ENCODE measurements around the gene MYO1E.

DNA sequence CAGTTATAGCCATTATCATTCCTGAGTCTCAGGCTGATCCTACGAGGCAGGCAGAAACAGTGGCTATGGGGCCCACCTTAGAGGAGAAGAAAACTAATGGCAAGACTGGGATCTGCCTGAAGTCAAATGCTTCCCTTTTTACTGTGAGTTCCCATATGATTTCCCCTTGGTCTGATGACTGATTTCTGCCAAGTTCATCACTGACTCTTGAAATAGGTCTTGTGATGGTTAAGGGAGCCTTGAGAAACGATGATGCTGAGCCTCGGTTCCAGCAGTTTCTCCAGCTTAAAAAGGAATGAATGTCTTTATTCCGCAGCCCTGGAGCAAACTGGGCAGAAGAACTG is 195.4 kb downstream of the MYO1E start:
- TF ChIP-seq, protein P1, sequence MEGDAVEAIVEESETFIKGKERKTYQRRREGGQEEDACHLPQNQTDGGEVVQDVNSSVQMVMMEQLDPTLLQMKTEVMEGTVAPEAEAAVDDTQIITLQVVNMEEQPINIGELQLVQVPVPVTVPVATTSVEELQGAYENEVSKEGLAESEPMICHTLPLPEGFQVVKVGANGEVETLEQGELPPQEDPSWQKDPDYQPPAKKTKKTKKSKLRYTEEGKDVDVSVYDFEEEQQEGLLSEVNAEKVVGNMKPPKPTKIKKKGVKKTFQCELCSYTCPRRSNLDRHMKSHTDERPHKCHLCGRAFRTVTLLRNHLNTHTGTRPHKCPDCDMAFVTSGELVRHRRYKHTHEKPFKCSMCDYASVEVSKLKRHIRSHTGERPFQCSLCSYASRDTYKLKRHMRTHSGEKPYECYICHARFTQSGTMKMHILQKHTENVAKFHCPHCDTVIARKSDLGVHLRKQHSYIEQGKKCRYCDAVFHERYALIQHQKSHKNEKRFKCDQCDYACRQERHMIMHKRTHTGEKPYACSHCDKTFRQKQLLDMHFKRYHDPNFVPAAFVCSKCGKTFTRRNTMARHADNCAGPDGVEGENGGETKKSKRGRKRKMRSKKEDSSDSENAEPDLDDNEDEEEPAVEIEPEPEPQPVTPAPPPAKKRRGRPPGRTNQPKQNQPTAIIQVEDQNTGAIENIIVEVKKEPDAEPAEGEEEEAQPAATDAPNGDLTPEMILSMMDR (IDR thresholded peaks at IDR 0.05; ENCODE audit: low read depth, low read length, missing input control): no peak
- TF ChIP-seq, protein P2, sequence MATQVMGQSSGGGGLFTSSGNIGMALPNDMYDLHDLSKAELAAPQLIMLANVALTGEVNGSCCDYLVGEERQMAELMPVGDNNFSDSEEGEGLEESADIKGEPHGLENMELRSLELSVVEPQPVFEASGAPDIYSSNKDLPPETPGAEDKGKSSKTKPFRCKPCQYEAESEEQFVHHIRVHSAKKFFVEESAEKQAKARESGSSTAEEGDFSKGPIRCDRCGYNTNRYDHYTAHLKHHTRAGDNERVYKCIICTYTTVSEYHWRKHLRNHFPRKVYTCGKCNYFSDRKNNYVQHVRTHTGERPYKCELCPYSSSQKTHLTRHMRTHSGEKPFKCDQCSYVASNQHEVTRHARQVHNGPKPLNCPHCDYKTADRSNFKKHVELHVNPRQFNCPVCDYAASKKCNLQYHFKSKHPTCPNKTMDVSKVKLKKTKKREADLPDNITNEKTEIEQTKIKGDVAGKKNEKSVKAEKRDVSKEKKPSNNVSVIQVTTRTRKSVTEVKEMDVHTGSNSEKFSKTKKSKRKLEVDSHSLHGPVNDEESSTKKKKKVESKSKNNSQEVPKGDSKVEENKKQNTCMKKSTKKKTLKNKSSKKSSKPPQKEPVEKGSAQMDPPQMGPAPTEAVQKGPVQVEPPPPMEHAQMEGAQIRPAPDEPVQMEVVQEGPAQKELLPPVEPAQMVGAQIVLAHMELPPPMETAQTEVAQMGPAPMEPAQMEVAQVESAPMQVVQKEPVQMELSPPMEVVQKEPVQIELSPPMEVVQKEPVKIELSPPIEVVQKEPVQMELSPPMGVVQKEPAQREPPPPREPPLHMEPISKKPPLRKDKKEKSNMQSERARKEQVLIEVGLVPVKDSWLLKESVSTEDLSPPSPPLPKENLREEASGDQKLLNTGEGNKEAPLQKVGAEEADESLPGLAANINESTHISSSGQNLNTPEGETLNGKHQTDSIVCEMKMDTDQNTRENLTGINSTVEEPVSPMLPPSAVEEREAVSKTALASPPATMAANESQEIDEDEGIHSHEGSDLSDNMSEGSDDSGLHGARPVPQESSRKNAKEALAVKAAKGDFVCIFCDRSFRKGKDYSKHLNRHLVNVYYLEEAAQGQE (IDR thresholded peaks at IDR 0.05): no peak
- TF ChIP-seq RAD21 (IDR thresholded peaks at IDR 0.05) (no peak), YY1 (IDR thresholded peaks at IDR 0.05) (no peak), EGR1 (IDR thresholded peaks at IDR 0.05; ENCODE audit: low read depth in 2 of 2) (no peak), SP1 (IDR thresholded peaks at IDR 0.05) (no peak), RXRA (IDR thresholded peaks at IDR 0.05) (no peak)
- TF ChIP-seq, protein P3, sequence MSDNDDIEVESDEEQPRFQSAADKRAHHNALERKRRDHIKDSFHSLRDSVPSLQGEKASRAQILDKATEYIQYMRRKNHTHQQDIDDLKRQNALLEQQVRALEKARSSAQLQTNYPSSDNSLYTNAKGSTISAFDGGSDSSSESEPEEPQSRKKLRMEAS (IDR thresholded peaks at IDR 0.05): no peak
- TF ChIP-seq, protein P4, sequence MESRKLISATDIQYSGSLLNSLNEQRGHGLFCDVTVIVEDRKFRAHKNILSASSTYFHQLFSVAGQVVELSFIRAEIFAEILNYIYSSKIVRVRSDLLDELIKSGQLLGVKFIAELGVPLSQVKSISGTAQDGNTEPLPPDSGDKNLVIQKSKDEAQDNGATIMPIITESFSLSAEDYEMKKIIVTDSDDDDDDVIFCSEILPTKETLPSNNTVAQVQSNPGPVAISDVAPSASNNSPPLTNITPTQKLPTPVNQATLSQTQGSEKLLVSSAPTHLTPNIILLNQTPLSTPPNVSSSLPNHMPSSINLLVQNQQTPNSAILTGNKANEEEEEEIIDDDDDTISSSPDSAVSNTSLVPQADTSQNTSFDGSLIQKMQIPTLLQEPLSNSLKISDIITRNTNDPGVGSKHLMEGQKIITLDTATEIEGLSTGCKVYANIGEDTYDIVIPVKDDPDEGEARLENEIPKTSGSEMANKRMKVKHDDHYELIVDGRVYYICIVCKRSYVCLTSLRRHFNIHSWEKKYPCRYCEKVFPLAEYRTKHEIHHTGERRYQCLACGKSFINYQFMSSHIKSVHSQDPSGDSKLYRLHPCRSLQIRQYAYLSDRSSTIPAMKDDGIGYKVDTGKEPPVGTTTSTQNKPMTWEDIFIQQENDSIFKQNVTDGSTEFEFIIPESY (IDR thresholded peaks at IDR 0.05): no peak

All from liver (tissue), 3 donors.